ENCODE data around the gene ZC3H11A. TPM values are rescaled to one million over a fixed set of nuclear protein-coding genes. Genes with fewer than 3 reads are reported as not detected.
"Not testable (repeated sequence)": the region's sequence is repeated elsewhere in the genome, so short reads cannot be mapped to it uniquely, and the experiment has no call there.

Gene ZC3H11A
- total RNA-seq, 1 experiment from 2014 or later, result 75.2 TPM

- H3K27ac Mint-ChIP-seq, result no peak overlapping the region
- H3K27me3 Mint-ChIP-seq (ENCODE audit: low read depth), result peaks cover 2% of the 10 kb centered on the region; the same call in 1 of the 2 replicates
- H3K36me3 Mint-ChIP-seq, result peaks cover 12% of the 10 kb centered on the region
- POLR2A ChIA-PET, result no interaction called here
- no peak for TF ChIP-seq STAT6 (CRISPR knock-in tag; conservative IDR thresholded peaks at IDR 0.05; ENCODE audit: low read depth)
- TF ChIP-seq NR1H2 (CRISPR knock-in tag; IDR thresholded peaks at IDR 0.05), result no peak
- TF ChIP-seq RELA (CRISPR knock-in tag; IDR thresholded peaks at IDR 0.05; ENCODE audit: borderline replicate concordance), result no peak
- no peak for TF ChIP-seq RORB (CRISPR knock-in tag; IDR thresholded peaks at IDR 0.05)
- no peak for TF ChIP-seq ZNF671 (CRISPR knock-in tag; IDR thresholded peaks at IDR 0.05)
- no peak for TF ChIP-seq MXD4 (CRISPR knock-in tag; IDR thresholded peaks at IDR 0.05; ENCODE audit: borderline replicate concordance)
- CTCF ChIA-PET, result no interaction called here
- H3K4me3 Mint-ChIP-seq, result no peak overlapping the region
- DNase-seq (ENCODE audit: low spot score), result no peak
- H3K9me3 Mint-ChIP-seq, result peaks cover 8% of the 10 kb centered on the region
- H3K4me1 Mint-ChIP-seq, result peaks cover 40% of the 10 kb centered on the region
- ATAC-seq, result no peak
Observed at GRCh38 chr1:203792486-203792885, 2.9 kb upstream of the ZC3H11A start.

- POLR2A ChIA-PET, result not testable (repeated sequence)
Observed at GRCh38 chr1:203793561-203793960, 1.9 kb upstream of the ZC3H11A start.

GRCh38 chr1:203794764-203795440 lies 521 bp upstream of the ZC3H11A start:
- POLR2A ChIA-PET, result no interaction called here
- Mint-ChIP-seq H3K27me3 (ENCODE audit: low read depth) (no peaks in the 10 kb centered on the region; the same call in 1 of the 2 replicates), H3K4me3 (peak overlapping the region; percentile 91), H3K9me3 (peaks cover 26% of the 10 kb centered on the region), H3K27ac (peak overlapping the region; percentile 99), H3K4me1 (peaks cover 46% of the 10 kb centered on the region), H3K36me3 (peaks cover 36% of the 10 kb centered on the region)
- CTCF ChIA-PET, result interaction anchor here (0.6 kb wide), 1 partner anchor 23 kb away, joined by 8 read pairs; no protein-coding TSS in a partner anchor
- no peak for TF ChIP-seq NFYB (CRISPR knock-in tag; conservative IDR thresholded peaks at IDR 0.05; ENCODE audit: low read depth)
- no peak for TF ChIP-seq HMGXB4 (CRISPR knock-in tag; IDR thresholded peaks at IDR 0.05)
- no peak for TF ChIP-seq OVOL2 (CRISPR knock-in tag; IDR thresholded peaks at IDR 0.05; ENCODE audit: borderline replicate concordance)
- TF ChIP-seq NFE2L1 (CRISPR knock-in tag; IDR thresholded peaks at IDR 0.05), result no peak
- no peak for TF ChIP-seq MLX (CRISPR knock-in tag; IDR thresholded peaks at IDR 0.05)
- no peak for TF ChIP-seq PRRX2 (CRISPR knock-in tag; IDR thresholded peaks at IDR 0.05)
- no peak for TF ChIP-seq E2F4 (CRISPR knock-in tag; IDR thresholded peaks at IDR 0.05; ENCODE audit: borderline replicate concordance, low read depth)
- no peak for TF ChIP-seq TEAD1 (CRISPR knock-in tag; IDR thresholded peaks at IDR 0.05)
- TF ChIP-seq NR2C2 (CRISPR knock-in tag; IDR thresholded peaks at IDR 0.05), result no peak
- TF ChIP-seq MYBL2 (CRISPR knock-in tag; IDR thresholded peaks at IDR 0.05), result no peak
- TF ChIP-seq ATF6 (CRISPR knock-in tag; IDR thresholded peaks at IDR 0.05), result no peak
- no peak for TF ChIP-seq CREM (CRISPR knock-in tag; IDR thresholded peaks at IDR 0.05)
- TF ChIP-seq PREB (CRISPR knock-in tag; IDR thresholded peaks at IDR 0.05; ENCODE audit: borderline replicate concordance), result no peak
- TF ChIP-seq SMAD4 (CRISPR knock-in tag; IDR thresholded peaks at IDR 0.05), result no peak
- TF ChIP-seq ZNF512 (CRISPR knock-in tag; IDR thresholded peaks at IDR 0.05; ENCODE audit: borderline replicate concordance), result no peak
- DNase-seq (ENCODE audit: low spot score) (no peak), ATAC-seq (no peak)

More at GRCh38 chr1:203793561-203793960, 1.9 kb upstream of the ZC3H11A start:
- Mint-ChIP-seq H3K36me3 (peaks cover 23% of the 10 kb centered on the region), H3K4me1 (peaks cover 49% of the 10 kb centered on the region), H3K9me3 (peaks cover 18% of the 10 kb centered on the region)
- ATAC-seq; H3K27ac Mint-ChIP-seq; DNase-seq (ENCODE audit: low spot score); H3K4me3 Mint-ChIP-seq; H3K27me3 Mint-ChIP-seq (ENCODE audit: low read depth); CTCF ChIA-PET: not testable (repeated sequence)

Measured in WTC11 (cell line).